ENCODE measurements around the gene PELO.

The PELO gene

DNA sequence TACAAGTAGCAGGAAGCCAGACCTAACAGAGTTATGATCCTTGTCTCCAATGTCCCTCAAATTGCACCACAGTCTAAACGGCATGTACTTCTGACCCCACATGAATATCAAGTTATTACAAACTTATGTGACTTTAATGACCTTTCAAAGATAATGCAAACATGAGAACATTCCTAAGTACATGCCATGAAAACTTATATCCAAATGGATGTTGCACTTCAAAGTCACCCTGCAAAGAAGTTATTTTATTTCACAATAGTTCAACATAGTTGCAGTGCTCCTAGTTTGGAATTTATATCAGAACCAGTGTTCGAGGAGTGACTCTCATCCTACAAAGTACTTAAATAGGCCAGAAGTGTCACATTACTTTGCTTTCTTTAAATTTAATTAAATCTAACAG lies 41.2 kb upstream of the PELO start:
- TF ChIP-seq, protein P1, sequence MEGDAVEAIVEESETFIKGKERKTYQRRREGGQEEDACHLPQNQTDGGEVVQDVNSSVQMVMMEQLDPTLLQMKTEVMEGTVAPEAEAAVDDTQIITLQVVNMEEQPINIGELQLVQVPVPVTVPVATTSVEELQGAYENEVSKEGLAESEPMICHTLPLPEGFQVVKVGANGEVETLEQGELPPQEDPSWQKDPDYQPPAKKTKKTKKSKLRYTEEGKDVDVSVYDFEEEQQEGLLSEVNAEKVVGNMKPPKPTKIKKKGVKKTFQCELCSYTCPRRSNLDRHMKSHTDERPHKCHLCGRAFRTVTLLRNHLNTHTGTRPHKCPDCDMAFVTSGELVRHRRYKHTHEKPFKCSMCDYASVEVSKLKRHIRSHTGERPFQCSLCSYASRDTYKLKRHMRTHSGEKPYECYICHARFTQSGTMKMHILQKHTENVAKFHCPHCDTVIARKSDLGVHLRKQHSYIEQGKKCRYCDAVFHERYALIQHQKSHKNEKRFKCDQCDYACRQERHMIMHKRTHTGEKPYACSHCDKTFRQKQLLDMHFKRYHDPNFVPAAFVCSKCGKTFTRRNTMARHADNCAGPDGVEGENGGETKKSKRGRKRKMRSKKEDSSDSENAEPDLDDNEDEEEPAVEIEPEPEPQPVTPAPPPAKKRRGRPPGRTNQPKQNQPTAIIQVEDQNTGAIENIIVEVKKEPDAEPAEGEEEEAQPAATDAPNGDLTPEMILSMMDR (IDR thresholded peaks at IDR 0.05) = no peak
- H3K27ac ChIP-seq = no peak overlapping the region
- H3K4me3 ChIP-seq = no peak overlapping the region
- DNase-seq (ENCODE audit: low spot score) = no peak

DNA sequence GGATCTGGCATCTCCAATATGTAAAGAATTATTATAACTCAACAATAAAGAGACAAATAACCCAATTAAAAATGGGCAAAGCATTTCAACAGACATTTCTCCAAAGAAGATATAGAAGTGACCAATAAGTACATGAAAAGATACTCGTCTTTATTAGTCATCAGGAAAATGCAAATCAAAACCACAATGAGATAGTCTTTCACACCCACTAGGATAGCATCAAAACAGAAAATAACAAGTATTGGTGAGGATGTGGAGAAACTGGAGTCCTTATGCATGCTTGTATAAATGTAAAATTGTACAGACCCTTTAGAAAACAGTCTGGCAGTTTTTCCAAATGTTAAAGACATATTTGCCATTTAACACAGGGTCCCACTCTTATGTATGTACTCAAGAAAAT lies 39.1 kb upstream of the PELO start:
- no peak for DNase-seq (ENCODE audit: low spot score)
- TF ChIP-seq, protein P1 (IDR thresholded peaks at IDR 0.05) = no peak
- no peak overlapping the region for H3K4me3 ChIP-seq
- H3K27ac ChIP-seq = no peak overlapping the region

DNA sequence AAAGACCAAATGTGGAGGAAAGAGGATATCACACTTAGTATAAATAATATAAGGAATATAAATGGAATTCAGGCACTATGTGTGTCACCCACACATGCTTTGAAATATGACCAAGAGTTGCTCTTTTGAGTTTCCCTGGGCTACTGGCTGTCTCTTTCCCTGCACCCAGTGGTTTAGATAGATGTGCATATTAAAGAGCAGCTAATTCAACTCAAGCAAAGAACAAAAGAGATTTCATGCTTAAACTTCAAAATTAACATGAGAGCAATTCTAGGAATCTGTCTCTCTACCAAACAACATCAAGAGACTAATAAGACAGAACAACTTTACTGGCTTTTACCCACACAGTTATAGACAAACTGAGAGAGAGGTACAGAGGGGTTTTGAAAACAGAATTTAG lies 38.0 kb upstream of the PELO start:
- DNase-seq (ENCODE audit: low spot score) = no peak
- Histone ChIP-seq H3K4me3 (no peak overlapping the region), H3K27ac (no peak overlapping the region)
- TF ChIP-seq, protein P1 (IDR thresholded peaks at IDR 0.05) = no peak

DNA sequence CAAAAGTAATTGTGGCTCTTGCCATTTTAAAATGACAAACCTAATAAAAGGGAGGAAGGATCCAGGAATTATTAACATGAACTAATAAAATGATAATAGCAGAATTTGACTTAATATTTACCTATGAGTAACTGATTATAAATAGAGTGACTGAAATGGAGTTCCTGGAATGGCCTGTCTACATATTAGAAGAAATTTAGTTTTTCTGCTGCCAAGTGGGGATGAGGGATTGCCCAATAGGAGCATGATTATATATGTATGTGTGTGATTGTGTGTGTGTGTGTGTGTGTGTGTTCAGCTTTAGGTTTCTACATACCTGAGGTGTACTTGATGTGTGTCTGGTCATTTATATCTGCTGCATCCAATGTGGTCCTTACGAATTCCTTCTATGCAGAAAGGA lies 36.6 kb upstream of the PELO start:
- no peak for DNase-seq (ENCODE audit: low spot score)
- Histone ChIP-seq H3K4me3 (no peak overlapping the region), H3K27ac (no peak overlapping the region)
- TF ChIP-seq, protein P1 (IDR thresholded peaks at IDR 0.05) = no peak

DNA sequence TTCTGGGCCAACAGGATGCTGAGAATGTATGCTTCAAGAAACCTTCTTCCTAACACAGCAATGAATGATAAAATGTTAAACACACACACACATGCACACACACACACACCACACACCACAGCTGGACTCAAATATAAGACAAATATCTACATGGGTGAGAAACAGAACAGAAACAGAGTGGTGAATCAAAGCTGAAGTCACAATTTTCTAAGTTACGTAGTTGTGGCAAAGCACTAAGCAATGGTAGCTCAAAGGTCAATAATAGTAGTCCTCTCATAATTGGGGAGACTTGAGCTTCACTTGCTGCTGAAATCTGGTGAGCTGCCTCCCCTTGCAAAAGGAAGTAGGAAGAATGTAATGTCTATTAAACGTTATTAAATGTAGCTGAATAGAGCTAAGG lies 33.7 kb upstream of the PELO start:
- no peak overlapping the region for H3K27ac ChIP-seq
- no peak for DNase-seq (ENCODE audit: low spot score)
- no peak overlapping the region for H3K4me3 ChIP-seq
- TF ChIP-seq, protein P1 (IDR thresholded peaks at IDR 0.05) = no peak

- DNase-seq (ENCODE audit: low spot score) = no peak
- TF ChIP-seq, protein P1 (IDR thresholded peaks at IDR 0.05) = no peak
- no peak overlapping the region for H3K27ac ChIP-seq
Measured at GRCh38 chr5:52757527-52757926, 30.2 kb upstream of the PELO start.

DNA sequence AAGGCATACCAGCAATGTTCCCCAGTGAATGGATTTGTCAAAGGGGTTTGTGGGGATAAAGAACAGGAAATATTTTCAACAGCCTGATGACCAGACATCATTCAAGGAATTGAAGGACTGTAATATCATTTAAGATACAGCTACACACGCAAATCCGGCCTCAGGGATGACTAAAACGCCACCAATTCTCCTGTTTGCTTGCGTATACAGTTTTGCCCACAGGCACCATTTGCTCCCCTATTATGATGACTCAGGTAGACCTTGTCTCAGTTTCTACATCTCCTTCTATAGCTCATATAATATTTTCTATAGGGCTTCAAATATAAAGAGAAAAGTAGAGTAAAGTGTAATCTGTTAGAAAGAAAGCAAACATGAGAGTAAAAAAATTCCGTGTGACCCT lies 29.7 kb upstream of the PELO start:
- H3K27ac ChIP-seq = no peak overlapping the region
- H3K4me3 ChIP-seq = no peak overlapping the region
- DNase-seq (ENCODE audit: low spot score) = no peak
- TF ChIP-seq, protein P1 (IDR thresholded peaks at IDR 0.05) = no peak

More at GRCh38 chr5:52757527-52757926, 30.2 kb upstream of the PELO start:
- no peak overlapping the region for H3K4me3 ChIP-seq
